Inferior parietal cortex (tissue), 1 donor: ENCODE results near the gene PPP6R1.
"Not testable (repeated sequence)": the region's sequence is repeated elsewhere in the genome, so short reads cannot be mapped to it uniquely, and the experiment has no call there.

ENCODE experiments used
- DNase-seq: peaks from one replicate; pipeline ENCODE4 v3.0.0-alpha.2; 2016; ENCODE audit errors: extremely low spot score

Gene PPP6R1

DNA sequence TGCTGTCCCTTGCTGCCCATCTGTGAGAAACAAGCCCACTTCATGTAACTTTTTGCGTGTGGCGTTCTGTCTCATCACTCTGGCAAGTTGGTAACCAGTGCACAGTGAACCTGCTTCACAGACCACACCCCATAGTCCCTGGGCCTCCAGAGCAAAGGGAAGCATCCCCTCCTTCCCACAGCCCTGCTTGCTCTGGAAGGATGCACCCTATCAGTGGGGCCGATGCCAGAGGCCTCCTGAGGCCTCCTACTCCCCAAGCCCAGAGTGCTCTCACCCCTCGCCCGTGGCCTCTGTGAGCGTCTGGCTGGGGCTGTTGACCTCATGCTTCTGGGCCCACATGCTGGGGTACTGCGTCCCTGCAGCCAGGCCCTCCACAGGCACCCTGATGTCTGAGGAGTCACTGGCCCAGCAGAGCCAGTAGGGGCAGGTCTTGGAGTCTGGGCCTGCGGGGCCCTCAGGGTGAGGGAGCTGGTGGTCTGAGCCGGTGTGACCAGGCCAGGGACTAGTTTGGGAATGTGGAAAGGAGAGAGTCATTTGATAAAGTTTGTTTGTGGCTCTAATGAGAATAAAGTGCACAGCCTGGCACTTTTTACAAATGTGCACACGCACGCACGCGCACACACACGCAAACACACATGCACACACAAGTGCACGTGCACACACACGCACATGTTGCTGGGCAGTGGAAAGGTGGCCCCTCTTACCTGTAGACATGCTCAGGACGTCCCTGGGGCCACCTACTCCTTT is 35.4 kb downstream of the PPP6R1 start:
- no peak for DNase-seq

DNA sequence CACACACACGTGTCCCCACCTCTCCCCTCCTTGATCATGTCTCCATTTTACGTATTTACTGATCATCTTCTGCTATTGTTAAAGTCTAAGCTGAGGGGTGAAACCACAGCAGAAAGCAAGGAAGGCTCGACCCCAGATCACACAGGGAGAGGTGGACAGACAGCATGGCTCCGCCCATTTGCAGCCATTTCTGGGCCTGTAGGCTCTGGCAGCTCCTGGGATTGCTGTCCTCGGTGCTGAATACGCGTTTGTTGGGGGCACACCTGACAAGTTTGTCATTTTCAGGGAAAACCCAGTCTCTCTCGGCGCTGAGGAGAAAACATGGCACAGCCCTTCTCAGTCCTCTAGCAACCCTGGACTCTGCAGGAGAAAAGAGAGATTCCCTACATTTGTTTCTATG is 38.3 kb downstream of the PPP6R1 start:
- no peak for DNase-seq

DNA sequence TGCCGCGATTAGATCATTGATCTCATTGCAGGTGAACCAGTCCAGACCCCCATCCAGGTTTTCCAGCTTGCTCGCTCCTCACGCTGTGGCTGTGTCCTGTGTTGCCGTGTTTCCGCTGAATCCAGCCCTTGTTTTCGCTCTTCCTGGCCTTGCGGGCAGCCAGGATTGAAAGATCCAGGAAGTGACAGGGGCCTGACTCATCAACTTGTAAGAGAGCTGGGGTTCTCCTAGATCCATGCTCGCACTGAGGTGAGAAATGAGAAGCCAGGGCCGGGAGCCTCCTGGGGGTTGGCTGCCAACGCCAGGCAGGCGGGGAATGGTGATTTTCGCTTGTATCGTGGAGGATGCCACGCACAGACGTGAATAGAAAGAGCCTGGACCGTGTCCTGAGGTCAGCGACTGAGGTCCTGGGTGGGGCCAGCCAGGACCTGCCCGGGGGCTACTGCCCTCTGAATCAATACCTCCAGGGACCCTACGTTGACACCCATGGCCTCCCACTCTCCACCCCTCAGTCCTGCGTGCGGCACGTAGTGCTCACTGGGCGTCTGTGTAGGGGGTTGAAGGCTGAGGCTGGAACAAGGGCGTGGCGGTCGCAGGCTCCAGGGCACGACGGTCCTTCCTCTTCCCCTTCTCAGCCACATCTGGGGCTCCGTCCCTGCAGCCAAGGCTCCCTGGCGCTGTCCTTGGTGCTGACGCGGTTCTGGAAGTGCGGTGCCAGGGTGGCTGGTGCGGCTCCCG is 42.2 kb downstream of the PPP6R1 start:
- peak; percentile 92 for DNase-seq

DNA sequence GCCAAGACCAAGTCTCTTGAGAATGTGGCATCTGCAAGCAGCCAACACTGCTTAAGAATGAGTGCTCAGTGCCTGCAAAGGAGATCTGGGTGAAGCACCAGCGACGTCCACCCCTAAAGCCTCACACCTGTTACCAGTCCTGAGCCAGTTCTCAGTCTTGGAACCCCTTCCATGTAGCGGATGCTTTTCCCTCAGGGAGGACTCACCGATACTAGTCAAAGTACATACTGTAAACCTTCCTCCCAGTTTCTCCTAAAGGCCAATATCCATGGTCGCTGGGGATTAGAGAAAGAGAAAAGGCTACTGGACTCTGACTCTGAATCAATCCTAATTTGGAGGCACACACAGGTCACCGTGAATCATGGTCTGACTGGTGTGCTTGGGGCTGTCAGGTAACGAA is 45.3 kb downstream of the PPP6R1 start:
- no peak for DNase-seq

DNA sequence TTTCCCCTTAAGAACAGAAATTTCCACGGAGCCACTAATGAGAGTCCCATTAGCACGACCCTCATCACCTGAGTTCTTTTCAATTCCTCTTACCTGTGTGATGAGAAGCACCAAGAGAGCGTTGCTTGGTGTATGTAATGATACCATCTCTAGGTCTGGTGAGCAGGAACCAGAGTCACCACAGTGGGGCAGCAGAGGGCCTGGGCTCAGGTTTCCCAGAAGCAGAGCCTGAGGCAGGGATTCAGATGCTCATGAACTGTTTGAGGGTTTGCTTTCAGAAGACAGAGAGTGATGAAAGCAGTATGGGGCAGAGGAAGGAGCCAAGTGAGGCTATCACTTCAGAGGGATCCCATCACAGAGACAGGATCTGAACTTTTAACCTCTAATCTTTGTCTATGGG is 46.4 kb downstream of the PPP6R1 start:
- DNase-seq = no peak

DNA sequence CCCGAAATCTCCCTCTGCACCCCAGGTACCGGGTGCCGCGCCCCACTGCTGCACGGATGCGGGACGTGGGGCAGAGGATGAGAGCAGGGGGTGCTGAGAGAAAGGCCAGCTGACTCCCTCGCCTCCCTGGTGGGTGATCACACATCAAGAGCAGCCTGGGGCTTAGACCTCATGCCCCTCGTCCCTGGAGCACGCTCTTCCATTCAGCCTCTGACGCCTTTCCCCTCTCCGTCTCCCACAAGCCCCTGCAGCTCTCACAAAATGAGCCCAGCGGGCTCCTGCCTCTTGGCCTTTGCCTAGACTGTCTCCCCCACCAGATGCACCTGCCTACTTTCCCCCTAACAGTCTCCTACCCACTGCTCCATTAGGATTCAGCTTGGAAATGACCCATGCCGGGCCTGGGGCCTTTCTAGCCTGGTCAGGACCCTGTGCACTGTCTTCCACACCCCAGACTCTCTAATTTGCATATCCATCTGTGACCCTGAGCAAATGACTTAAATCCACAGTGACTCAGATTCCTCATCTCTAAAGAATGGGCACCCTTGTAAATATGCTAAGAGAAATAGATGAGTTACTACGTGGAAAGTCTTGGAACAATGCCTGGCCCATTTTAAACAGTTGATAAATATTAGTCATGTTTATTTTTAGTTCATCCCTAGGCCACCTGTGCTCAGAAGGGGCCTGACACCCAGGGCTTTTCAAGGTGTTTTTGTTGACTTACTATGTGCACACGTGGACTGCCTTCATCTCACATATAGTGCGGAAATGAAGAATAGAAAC is 48.9 kb downstream of the PPP6R1 start:
- no peak for DNase-seq

DNA sequence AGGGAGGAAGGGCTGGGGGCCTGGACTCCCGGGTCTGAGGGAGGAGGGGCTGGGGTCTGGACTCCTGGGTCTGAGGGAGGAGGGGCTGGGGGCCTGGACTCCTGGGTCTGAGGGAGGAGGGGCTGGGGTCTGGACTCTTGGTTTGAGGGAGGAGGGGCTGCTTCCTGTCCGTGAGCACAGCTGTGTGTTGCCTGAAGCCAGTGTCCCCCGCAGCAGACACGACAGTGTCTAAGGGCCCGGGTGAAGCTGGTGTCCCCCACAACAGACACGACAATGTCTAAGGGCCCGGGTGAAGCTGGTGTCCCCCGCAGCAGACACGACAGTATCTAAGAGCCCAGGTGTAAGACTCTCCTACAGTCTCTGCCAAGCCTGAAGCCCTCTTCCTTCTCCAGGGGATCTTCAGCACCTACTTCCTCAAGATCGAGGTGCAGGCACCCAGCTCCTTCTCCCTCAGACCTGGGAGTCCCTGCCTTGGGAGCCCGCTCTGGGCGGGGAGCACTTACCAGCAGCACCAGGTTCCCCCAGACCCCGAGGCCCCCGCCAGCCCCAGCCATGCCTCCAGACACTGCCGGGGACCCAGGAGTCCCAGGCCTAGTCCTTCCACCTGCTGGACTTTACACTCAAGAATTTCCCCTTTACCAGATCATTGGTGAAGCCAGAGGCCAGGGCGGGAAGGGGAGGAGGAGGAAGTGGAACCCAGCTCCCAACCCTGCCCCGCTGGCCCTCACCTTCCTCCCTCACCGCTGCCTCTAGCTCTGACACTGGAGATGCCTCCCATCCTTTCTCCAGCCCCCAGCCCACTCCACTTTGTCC is 49.7 kb downstream of the PPP6R1 start, which contains the start of gene PTPRH:
PTPRH (minus strand) TSS at position 622 of the 813 bp plus-strand sequence; CDS start at position 554, 68 bp downstream.
- DNase-seq = no peak

DNA sequence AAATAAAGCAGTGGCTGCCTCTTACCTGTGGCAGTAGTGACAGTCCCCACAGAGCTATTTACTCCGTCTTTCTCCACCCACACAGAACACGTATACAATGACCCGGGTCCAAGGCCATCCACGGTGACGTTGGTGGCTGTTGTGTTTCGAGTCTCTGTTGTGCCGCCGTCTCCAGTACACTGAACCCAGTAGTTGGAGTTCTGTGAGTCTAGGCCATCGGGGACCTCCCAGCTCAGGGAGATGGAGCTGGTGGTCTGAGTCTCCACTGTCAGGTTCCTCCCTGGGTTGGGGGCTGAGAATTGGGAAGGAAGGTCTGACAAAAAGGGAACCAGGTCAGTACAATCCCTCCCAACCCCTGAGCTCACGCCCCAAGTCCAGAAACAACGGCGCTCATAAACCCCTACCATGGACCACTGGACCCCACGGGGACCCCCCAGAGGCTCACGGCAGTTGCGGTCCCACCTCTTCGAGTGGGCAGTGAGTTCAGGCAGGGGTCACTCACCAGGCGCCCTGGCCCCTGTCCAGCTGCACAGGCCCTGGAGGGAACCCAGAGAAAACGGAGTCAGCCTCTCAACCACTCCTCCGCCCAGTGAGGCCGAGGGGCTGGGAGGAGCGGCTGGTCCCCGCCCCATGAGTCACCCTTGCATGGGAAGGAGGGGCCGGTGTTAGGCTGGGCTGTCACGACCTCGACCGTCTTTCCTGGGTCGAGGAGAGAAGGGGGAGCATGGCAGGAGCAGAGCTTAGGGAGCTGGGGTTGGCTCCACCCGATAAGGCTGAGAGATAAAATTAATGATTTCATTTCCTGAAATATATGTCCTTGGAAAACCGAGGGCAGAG is 51.9 kb downstream of the PPP6R1 start:
- DNase-seq = peak; percentile 37

DNA sequence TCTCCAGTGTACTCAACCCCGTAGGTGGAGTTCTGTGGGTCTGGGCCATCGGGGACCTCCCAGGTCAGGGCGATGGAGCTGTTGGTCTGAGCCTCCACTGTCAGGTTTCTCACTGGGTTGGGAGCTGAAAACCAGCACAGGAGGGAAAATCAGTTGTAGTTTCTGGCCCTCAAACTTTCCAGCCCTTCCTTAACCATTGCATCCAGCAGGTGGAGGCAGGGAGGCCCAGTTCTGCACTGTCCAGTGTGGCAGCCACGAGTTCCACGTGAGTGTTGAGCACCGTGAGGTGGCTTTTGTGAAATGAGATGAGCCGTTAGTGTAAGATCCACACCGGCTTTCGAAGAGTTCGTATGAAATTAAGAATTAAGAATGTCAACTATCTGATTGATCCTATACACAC is 56.6 kb downstream of the PPP6R1 start:
- DNase-seq = not testable (repeated sequence)

DNA sequence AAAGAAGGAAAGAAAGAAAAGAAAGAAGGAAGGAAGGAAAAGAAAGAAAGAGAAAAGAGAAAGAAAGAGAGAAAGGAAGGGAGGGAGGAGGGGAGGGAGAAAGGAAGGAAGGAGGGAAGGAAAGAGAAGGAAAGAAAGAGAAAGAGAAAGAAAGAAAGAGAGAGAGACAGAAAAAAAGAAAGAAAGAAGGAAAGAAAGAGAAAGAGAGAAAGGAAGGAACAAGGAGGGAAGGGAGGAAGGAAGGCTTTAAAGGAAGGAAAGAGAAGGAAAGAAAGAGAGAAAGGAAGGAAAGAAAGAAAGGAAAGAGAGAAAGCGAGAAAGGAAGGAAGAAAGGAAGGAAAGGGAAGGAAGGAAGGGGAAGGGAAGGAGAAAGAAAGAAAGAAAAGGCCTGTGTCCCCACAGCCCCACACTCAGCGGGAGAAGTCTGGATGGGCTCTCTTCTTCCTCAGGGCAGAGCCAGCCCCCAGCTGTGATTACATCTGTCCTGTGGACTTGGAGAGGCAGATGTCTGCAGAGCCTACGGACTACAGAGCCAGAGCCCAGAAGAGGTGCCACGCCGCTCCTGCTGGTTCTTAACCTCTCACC is 59.1 kb downstream of the PPP6R1 start:
- no peak for DNase-seq

DNA sequence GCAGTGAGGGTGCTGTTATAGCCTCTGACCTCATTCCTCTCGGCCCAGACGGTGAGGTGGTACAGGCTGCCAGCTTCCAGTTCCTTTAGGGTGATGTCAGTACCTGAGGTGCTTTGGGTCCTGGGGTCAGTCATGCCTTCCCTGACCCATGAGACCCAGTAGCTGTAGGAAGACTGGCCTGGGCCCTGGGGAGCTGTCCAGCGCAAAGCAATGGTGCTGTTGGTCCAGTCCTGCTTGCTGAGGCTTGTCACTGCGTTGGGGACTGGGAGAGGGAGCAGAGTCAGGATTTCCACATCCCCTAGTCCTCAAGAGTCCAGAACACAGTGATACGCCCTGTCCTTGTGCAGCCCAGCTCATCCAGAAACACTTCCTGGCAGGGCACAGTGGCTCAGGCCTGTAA is 60.2 kb downstream of the PPP6R1 start:
- DNase-seq = no peak

DNA sequence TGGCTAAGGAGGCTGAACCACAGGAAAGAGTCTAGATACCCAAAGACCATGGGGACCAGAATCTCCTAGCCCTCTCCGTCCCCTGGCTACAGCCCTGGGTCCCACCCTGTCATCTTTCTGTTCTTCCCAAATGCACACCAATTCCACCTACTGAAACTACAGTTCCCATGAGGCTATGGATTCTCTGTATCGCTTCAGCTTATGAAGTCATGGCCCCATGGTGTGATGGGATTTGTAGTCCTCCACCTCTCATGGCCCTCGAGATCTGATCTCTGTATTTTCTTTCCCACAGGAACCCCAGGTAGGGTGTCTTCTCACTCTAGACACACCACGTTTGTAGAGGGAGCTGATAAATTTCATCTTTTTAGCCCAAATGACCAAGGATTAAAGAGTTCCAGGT is 61.3 kb downstream of the PPP6R1 start:
- no peak for DNase-seq

DNA sequence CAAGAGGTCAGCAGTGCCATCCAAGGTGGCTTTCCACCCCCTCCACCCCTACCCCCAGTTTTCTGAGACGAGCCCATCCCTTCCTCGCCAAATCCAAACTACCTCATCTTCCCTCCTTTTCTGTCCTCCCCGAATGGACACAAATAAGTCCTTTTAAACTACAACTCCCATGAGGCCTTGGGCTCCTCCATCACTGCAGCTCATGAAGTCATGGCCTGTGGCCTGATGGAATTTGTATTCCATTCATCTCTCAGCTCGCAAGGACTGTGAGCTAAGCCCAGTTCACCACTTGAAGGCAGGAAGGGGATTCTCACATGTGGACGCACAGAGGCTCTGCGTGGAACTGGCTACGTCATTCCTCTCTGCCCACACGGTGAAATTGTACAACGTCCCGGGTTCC is 62.0 kb downstream of the PPP6R1 start:
- DNase-seq = no peak

DNA sequence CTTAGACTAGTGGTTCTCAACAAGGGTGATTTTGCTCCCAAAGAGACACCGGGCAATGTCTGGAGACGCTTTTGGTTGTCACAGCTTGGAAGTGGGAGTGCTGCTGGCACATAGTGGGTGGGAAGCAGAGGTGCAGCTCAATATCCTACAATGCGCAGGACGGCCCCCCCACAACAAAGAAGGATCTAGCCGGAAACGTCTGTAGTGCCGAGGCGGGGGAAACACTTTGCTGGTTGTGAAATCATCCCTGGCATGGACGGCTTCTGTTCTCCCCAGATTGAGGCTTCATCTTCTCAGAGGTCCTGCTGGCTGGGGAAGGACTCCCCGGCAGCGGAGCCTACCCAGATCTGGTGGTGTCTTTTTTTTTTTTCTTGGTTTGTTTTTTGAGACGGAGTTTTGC is 65.3 kb downstream of the PPP6R1 start:
- DNase-seq = no peak

DNA sequence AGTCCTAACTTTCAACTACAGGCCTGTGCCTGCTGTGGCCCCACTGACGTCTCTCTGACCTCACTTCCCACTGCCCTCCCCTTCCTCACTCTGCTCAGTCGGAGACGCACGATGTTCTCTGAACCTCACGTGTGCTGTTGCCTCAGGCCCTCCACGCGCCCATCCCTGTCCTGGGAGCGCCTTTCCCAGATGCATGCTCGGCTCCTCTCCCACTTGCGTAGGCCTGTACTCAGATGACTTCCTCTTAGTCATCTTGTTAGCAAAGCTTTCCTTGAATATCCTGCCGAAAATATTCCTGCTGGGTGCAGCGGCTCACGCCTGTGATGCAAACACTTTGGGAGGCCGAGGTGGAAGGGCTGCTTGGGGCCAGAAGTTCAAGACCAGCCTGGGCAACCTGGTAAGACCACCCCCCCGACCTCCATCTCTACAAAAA is 69.4 kb downstream of the PPP6R1 start:
- peak; percentile 57 for DNase-seq

DNA sequence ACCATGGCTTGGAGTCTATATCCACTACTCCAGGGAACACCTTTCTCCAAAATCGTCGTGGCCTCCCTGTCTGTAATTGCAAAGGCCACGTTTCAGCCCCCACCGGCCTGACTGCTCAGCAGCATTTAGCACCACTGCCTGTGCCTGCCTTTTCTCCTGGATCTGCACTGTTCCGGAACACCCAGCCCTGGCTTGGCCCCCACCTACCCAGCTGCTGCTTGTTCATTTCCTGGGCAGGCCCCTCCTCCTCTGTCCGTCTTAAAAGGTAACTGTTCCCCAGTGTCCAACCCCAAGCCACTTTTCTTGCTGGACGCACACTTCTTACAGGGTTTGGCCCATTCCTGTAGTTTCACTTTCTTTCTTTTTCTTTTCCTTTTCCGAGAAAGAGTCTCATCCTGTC is 70.2 kb downstream of the PPP6R1 start:
- DNase-seq = no peak

DNA sequence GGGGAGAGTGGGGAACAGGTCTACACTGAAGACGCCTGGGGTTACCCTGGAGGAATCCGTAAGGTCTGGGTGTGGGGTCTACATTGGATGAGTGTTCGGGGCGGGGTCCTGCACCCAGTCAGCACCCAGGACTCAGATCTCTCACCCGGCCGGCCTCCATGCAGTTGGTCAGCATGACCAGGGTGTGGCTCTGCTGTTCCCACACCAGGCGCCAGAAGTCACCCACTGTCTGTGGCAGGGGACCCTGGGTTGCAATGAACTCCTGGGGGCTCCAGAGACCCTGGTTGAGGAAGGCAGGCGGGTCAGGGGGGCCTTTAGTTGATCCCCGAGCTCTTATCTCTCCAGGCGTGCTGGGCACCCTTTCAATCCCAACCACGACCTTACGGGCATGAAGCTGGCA is 72.7 kb downstream of the PPP6R1 start:
- no peak for DNase-seq

DNA sequence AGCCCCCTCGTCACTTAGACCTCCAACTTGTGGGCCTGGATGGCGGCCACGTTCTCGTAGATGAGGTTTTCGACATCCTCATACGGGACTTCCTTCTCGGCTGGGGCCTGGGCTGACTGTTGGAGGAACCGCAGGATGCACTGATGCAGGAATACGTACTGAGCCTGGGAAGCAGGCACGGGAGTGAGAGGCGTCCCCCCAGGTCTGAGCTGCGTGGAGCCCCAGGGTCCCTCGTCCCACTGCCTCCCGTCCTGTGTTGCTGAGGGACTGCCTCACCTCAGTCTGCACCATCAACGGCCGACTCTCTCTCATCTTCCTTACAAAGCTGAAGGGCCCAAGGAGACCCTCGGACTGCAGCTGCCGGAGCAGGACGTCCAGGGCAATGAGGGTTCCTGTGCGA is 77.1 kb downstream of the PPP6R1 start:
- DNase-seq = no peak
